Measurements from ENCODE around the gene PTGES. TPM values are rescaled to one million over a fixed set of nuclear protein-coding genes. Genes with fewer than 3 reads are reported as not detected.

The PTGES gene
- total RNA-seq, 2 donors from 2014 or later: 1.7 to 2.2 TPM

- H3K4me1 ChIP-seq (ENCODE audit: control insufficient read depth in 1 of 2, low read depth in 2 of 2): peaks cover 43 to 67% of the 10 kb centered on the region in 2 donors
- peak overlapping the region; percentile 92 to 93 for H3K27ac ChIP-seq
- no peak for TF ChIP-seq CTCF (IDR thresholded peaks at IDR 0.05)
Observed at GRCh38 chr9:129716091-129716490, 36.8 kb downstream of the PTGES start.

GRCh38 chr9:129714511-129715061 is 38.3 kb downstream of the PTGES start:
- peak overlapping the region; percentile 59 for H3K4me3 ChIP-seq
- peak overlapping the region; percentile 92 to 93 for H3K27ac ChIP-seq

More at GRCh38 chr9:129716091-129716490, 36.8 kb downstream of the PTGES start:
- DNase-seq (ENCODE audit: low spot score): no peak
- Histone ChIP-seq H3K36me3 (peaks cover 6% of the 10 kb centered on the region), H3K4me3 (no peak overlapping the region), H3K27me3 (replicated peaks; ENCODE audit: insufficient read depth) (no peaks in the 10 kb centered on the region), H3K9me3 (no peaks in the 10 kb centered on the region)
- peak; percentile 50 for ATAC-seq (ENCODE audit: insufficient number of reproducible peaks, low FRiP score, low read depth)

GRCh38 chr9:129713402-129713679 is 39.5 kb downstream of the PTGES start:
- peak overlapping the region; percentile 92 to 93 for H3K27ac ChIP-seq
- H3K27me3 ChIP-seq (replicated peaks; ENCODE audit: insufficient read depth): no peaks in the 10 kb centered on the region
- H3K9me3 ChIP-seq: no peaks in the 10 kb centered on the region
- DNase-seq (ENCODE audit: low spot score) (no peak), ATAC-seq (ENCODE audit: insufficient number of reproducible peaks, low FRiP score, low read depth) (no peak)
- TF ChIP-seq CTCF (IDR thresholded peaks at IDR 0.05): no peak
- H3K4me1 ChIP-seq (ENCODE audit: control insufficient read depth in 1 of 2, low read depth in 2 of 2): peaks cover 51 to 91% of the 10 kb centered on the region in 2 donors
- H3K4me3 ChIP-seq: peak overlapping the region; percentile 44
- no peaks in the 10 kb centered on the region for H3K36me3 ChIP-seq

More at GRCh38 chr9:129714511-129715061, 38.3 kb downstream of the PTGES start:
- Histone ChIP-seq H3K9me3 (no peaks in the 10 kb centered on the region), H3K27me3 (replicated peaks; ENCODE audit: insufficient read depth) (no peaks in the 10 kb centered on the region), H3K4me1 (ENCODE audit: control insufficient read depth in 1 of 2, low read depth in 2 of 2) (peaks cover 43 to 82% of the 10 kb centered on the region in 2 donors), H3K36me3 (no peaks in the 10 kb centered on the region)
- TF ChIP-seq CTCF (IDR thresholded peaks at IDR 0.05): no peak
- DNase-seq (ENCODE audit: low spot score) (peak; percentile 38), ATAC-seq (ENCODE audit: insufficient number of reproducible peaks, low FRiP score, low read depth) (no peak)

GRCh38 chr9:129712634-129713401 is 40.0 kb downstream of the PTGES start:
- H3K36me3 ChIP-seq: no peaks in the 10 kb centered on the region
- peaks cover 51 to 86% of the 10 kb centered on the region in 2 donors for H3K4me1 ChIP-seq (ENCODE audit: control insufficient read depth in 1 of 2, low read depth in 2 of 2)
- TF ChIP-seq CTCF (IDR thresholded peaks at IDR 0.05): no peak
- no peaks in the 10 kb centered on the region for H3K27me3 ChIP-seq (replicated peaks; ENCODE audit: insufficient read depth)
- H3K9me3 ChIP-seq: no peaks in the 10 kb centered on the region
- peak overlapping the region; percentile 92 to 93 for H3K27ac ChIP-seq
- DNase-seq (ENCODE audit: low spot score) (peak; percentile 43), ATAC-seq (ENCODE audit: insufficient number of reproducible peaks, low FRiP score, low read depth) (no peak)
- peak overlapping the region; percentile 44 for H3K4me3 ChIP-seq

- H3K36me3 ChIP-seq: no peaks in the 10 kb centered on the region
- H3K27ac ChIP-seq: peak overlapping the region; percentile 40 to 93
- H3K4me3 ChIP-seq: no peak overlapping the region
- TF ChIP-seq CTCF (IDR thresholded peaks at IDR 0.05): no peak
- DNase-seq (ENCODE audit: low spot score): no peak
- H3K27me3 ChIP-seq (replicated peaks; ENCODE audit: insufficient read depth): no peaks in the 10 kb centered on the region
- ATAC-seq (ENCODE audit: insufficient number of reproducible peaks, low FRiP score, low read depth): no peak
- peaks cover 40 to 67% of the 10 kb centered on the region in 2 donors for H3K4me1 ChIP-seq (ENCODE audit: control insufficient read depth in 1 of 2, low read depth in 2 of 2)
- H3K9me3 ChIP-seq: no peaks in the 10 kb centered on the region
Observed at GRCh38 chr9:129710169-129710453, 42.7 kb downstream of the PTGES start.
